Erythroblast (primary cell): ENCODE data around the gene CACNG5.
A peak's percentile ranks its signal among the peaks of the same experiment; 100 is the strongest.
"Not testable (repeated sequence)": the region's sequence is repeated elsewhere in the genome, so short reads cannot be mapped to it uniquely, and the experiment has no call there.

Source experiments
- DNase-seq, 2 experiments: peaks; one replicate each; lab custom pipeline; 2025; lab: John Stamatoyannopoulos, UW
- GATA1 ChIP-seq: IDR thresholded peaks from 2 replicates; pipeline ENCODE4 v1.6.1; 2011; ENCODE audit warnings: low read depth, mild to moderate bottlenecking, control low read depth, low read length, moderate library complexity
- POLR2A ChIP-seq: IDR thresholded peaks from 2 replicates; pipeline ENCODE4 v1.6.1; 2011; ENCODE audit warnings: mild to moderate bottlenecking, low read length

Gene CACNG5

GRCh38 chr17:66889480-66890230 lies 54.7 kb downstream of the CACNG5 start:
- DNase-seq = no peak
- TF ChIP-seq GATA1 (no peak), POLR2A (no peak)

DNA sequence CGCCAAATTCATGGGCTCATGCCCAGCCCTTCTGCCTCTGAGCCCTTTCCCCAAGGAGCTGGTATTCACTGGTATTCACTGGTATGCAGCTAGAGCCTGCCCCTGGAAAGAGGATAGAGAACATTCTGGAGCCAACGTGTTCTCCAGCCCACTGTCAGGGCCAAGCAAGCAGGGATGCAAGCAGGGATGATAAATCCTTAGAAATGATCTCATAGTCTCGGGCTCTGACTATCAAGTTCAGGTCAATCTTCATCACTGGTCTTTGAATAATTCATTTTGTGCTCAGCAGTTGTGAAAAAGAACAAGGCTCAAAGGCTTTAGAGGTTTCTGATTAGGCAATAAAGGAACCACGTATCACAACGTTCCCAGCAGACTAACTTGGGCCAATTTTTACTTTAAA lies 57.3 kb downstream of the CACNG5 start:
- no peak for TF ChIP-seq POLR2A
- TF ChIP-seq GATA1 = no peak
- DNase-seq = no peak

GRCh38 chr17:66893382-66893781 lies 58.5 kb downstream of the CACNG5 start:
- TF ChIP-seq GATA1 = no peak
- no peak for TF ChIP-seq POLR2A
- DNase-seq = no peak

DNA sequence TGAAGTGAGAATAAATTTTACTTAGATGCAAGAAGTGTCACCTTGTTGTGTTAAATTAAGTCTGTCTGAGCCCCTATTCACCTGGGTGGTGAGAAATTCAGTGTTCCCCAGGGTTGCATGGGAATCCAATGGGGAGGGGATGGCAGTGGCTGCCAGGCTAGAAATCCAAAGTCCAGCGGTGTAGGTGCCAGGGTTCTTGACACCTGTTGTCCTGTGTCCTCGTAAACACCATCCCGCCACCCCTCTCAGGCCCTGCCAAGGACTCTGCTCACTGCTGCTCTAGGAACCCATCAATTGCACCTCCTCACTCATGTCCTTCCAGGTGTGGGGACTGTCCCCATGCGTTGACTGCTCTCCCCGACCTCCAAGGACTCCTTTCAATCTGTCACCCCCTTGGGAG lies 58.9 kb downstream of the CACNG5 start:
- no peak for DNase-seq
- TF ChIP-seq GATA1 = no peak
- no peak for TF ChIP-seq POLR2A

DNA sequence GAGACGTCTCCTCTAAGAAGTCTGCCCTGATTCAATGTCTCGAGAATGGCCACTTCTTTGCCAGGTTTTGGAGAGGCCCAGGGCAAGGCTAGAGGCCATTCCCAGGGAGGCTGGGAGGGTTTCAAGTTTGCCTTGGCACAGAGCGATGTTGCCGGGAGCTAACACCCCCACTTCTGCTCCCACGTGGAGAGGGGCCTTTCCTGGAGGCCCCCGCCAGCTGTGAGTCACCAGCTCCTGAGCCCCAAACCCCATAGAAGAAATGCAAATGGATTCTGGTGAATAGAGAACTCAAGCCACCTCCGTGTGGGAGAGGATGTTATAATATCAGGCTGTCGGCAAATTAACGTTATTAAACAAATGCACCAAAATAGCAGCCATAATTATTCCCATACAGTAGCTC lies 62.2 kb downstream of the CACNG5 start:
- no peak for TF ChIP-seq GATA1
- no peak for TF ChIP-seq POLR2A

DNA sequence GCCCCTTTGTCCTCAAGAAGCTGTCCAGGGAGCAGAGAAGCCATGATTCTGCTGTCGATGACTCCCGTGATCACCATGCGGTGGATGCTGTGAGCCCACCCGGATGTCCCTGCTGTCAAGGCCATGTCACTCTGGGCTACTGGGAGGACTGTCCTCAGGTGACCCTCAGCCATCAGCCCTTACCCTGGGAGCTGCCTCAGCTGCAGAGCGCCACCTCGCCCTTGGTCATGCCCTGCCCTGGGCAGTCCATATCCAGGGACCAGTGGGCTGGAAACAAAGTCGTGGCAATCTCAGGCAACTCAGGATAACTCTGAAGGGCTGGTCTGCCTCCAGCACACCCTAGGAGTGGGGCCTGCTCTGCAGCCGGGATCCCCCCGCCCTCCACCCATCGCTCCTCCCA lies 63.6 kb downstream of the CACNG5 start:
- TF ChIP-seq POLR2A = no peak
- TF ChIP-seq GATA1 = no peak

More for the DNA sequence above, 62.2 kb downstream of the CACNG5 start:
- no peak for DNase-seq

DNA sequence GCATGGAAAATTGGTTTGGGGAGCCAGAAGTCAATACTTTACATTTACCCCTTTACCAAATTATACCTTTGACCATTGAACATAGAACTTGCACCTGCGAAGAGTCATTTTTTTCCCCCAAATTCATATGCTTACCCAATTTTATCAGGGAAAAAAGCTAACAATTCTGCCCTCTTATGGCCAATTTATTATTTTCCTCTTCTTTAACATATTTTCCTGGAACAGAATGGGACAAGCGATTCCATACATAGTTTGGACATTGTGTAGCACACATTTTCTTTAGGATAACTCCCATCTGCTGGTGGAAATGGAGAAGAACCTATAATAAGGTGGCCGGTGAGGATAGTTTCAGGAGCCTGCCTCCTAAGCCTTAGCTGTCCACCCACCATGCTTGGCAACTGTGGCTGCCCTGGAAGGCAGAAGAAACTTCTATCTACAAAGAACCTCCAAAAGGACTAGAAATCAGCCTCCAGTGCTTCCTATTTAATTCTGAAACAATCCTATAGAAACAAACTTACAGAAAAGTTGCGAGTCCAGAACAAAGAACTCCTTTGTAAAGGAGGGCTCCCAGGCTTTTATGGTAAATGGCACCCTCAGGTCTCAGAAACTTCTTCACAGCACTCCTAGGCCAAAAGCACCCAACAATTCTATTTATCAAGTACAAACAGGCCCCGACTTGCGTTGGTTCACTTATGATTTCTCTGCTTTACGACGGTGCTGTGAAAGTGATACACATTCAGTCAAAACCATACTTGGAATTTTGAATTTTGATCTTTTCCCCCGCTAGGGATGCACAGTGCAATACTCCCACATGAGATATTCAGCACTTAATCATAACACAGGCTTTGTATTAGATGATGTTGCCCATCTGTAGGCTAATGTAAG lies 65.5 kb downstream of the CACNG5 start:
- DNase-seq = no peak
- no peak for TF ChIP-seq POLR2A
- TF ChIP-seq GATA1 = no peak

More for the DNA sequence above, 63.6 kb downstream of the CACNG5 start:
- no peak for DNase-seq

DNA sequence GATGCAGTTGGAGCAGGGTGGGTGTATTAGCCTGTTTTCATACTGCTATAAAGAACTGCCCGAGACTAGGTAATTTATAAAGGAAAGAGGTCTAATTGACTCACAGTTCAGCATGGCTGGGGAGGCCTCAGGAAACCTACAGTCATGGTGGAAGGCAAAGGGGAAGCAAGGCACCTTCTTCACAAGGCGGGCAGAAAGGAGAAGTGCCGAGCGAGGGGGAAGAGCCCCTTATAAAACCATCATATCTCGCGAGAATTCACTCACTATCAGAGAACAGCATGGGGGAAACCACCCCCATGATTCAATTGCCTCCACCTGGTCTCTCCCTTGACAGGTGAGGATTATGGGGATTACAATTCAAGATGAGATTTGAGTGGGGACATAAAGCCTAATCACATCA lies 68.4 kb downstream of the CACNG5 start:
- not testable (repeated sequence) for DNase-seq

DNA sequence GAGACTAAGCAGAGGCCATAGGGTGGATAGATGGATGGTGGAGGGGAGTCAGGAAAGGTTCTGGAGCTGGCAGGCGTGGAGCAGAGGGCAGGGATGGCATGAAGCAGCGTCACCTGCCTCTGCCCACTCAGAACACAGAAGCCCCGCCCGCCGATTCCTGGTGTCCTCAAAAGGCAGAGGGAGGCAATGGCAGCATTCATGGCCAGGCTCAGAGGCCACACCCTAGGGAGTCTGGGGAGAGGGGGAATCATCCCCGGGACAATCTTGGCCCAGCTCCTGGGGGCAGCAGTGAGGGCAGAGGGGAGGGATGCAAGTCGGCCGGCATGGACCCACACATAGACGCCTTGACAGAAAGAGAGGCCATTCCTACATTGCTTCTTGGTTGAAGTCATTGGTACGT lies 68.9 kb downstream of the CACNG5 start:
- TF ChIP-seq GATA1 (no peak), POLR2A (no peak)
- no peak for DNase-seq

DNA sequence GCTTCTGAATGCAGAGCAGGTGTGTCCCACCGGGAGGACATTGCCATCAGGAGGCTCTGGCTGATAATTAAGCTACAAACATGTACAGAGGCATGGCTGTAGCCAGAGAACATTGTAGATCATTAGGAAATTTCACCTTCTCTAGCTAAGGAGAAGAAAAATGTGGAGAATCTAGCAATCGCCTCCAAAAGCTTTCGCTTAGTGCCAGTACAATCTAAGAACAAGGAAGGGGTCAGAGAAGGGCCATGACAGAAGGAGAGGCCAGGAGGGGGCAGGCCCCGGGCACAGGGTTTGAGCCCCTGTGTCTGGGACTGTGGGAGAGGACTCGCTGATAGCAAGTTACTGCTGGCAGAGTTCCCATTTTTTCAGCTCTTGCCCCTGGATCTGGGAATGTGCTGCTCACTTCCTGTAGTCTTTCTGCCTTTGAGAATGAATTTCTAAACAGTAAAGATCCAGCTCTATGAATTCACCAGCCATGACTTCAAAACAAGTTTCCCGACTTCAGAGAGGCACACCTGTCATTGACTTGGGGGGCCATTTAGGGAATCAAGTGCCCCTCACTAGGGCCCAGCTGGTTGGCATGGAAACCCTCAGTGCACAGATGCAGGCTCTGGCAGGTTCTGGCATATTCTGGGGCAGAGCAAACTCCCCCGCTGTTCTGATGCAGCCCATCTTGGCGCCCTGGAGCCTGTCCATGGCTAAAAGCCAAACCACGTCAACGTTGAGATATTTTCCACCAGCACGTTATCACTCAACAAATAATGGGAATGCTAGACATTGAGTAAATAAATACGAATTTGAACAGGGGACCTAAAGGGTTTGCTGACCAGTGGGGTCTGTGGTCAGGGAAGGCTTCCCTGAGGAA lies 70.1 kb downstream of the CACNG5 start:
- no peak for TF ChIP-seq POLR2A
- TF ChIP-seq GATA1 = no peak
- DNase-seq = no peak

GRCh38 chr17:66906321-66907278 lies 71.7 kb downstream of the CACNG5 start:
- peak; percentile 75 to 80 for DNase-seq
- TF ChIP-seq GATA1 (no peak), POLR2A (no peak)

- no peak for DNase-seq
- TF ChIP-seq GATA1 (no peak), POLR2A (no peak)
These were observed 75.0 kb downstream of the CACNG5 start for GRCh38 chr17:66909804-66910373.
